Measurements from ENCODE around the gene ARID4B. TPM values are rescaled to one million over a fixed set of nuclear protein-coding genes. Genes with fewer than 3 reads are reported as not detected.
"Not testable (repeated sequence)": the region's sequence is repeated elsewhere in the genome, so short reads cannot be mapped to it uniquely, and the experiment has no call there.

Gene ARID4B
- total RNA-seq, 1 donor = 36.7 TPM

DNA sequence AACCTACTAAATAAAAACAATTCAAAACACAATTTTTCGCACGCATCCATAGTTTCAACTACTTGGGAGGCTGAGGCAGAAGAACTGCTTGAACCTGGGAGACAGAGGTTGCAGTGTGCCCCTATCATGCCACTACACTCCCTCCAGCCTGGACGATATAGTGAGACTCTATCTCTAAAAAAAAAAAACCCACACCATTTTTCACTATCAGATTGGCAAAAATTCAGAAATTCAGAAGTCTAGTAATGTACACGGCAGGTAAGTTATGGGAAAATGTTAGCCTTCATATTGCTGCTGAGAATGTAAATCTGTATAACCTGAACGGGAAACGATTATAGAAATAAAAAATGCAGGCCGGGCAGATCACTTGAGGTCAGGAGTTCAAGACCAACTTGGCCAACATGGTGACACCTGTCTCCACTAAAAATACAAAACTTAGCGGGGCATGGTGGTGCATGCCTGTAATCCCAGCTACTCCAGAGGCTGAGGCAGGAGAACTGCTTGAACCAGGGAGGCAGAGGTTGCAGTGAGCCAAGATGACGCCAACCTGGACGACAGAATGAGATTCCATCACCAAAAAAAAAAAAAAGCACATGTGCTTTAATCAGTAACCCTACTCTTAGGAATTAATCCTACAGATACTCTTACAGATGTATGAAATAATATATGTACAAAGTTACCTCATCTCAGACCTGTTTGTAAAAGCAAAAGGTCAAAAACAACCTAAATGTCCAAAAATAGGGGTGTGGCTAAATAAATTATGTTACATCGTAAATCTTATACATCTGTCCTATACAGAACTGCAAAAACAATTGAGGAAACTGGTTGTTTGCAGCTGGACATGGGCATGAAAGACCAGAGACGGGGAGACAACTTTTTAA, 37.9 kb downstream of the ARID4B start:
- TF ChIP-seq, protein P1, sequence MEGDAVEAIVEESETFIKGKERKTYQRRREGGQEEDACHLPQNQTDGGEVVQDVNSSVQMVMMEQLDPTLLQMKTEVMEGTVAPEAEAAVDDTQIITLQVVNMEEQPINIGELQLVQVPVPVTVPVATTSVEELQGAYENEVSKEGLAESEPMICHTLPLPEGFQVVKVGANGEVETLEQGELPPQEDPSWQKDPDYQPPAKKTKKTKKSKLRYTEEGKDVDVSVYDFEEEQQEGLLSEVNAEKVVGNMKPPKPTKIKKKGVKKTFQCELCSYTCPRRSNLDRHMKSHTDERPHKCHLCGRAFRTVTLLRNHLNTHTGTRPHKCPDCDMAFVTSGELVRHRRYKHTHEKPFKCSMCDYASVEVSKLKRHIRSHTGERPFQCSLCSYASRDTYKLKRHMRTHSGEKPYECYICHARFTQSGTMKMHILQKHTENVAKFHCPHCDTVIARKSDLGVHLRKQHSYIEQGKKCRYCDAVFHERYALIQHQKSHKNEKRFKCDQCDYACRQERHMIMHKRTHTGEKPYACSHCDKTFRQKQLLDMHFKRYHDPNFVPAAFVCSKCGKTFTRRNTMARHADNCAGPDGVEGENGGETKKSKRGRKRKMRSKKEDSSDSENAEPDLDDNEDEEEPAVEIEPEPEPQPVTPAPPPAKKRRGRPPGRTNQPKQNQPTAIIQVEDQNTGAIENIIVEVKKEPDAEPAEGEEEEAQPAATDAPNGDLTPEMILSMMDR (IDR thresholded peaks at IDR 0.05; ENCODE audit: insufficient read depth, low read length) = no peak
- H3K4me3 ChIP-seq (ENCODE audit: low read depth, low read length) = no peak overlapping the region
- DNase-seq (ENCODE audit: low read depth) = no peak

DNA sequence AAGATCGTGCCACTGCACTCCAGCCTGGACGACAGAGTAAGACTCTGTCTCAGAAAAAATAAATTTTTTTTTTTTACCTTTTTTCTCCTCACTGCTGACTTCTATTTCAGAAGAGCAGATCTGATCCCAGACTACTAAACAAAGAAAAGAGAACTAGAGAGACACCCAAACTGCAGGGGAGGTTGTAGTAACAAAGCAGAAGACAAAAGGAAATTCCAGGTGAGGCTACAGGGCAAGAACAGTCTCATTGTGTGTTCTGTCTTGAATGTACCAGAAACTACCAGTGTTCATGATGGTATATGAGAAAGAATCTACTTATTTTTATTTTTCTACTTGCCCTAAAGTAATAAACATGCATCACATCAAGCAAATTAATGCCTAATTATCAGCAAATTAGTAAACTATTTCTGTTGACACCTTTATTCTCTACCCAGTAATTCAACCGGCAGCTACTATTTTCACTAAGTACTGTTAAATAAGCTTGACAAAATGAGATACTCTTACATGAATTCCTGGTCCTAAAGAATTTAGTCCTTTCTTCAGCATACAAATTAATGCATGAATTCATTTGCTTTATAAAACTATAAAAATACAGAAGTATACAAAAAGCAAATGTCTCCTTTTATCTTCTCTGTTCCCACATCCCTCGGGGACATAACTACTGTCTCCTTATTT, 40.6 kb downstream of the ARID4B start:
- H3K4me3 ChIP-seq (ENCODE audit: low read depth, low read length) = no peak overlapping the region
- TF ChIP-seq, protein P1 (IDR thresholded peaks at IDR 0.05; ENCODE audit: insufficient read depth, low read length) = no peak
- DNase-seq (ENCODE audit: low read depth) = no peak

DNA sequence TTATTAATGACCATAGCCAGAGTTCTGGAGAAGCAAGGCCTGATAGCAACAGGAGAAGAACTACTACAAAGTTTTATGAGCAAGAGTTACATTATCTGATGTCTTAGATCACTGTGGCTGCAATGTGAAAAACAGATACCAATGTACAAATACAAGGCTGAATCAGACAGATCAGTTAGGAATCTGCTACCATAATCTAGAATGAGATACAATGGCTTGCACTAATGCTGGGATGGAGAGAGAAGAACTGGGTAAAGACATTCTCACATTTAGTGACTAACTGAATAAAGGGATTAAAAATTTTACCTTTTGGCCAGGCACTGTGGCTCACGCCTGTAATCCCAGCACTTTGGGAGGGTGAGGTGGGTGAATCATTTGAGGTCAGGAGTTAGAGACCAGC, 41.3 kb downstream of the ARID4B start:
- H3K4me3 ChIP-seq (ENCODE audit: low read depth, low read length) = no peak overlapping the region
- no peak for DNase-seq (ENCODE audit: low read depth)
- TF ChIP-seq, protein P1 (IDR thresholded peaks at IDR 0.05; ENCODE audit: insufficient read depth, low read length) = no peak

DNA sequence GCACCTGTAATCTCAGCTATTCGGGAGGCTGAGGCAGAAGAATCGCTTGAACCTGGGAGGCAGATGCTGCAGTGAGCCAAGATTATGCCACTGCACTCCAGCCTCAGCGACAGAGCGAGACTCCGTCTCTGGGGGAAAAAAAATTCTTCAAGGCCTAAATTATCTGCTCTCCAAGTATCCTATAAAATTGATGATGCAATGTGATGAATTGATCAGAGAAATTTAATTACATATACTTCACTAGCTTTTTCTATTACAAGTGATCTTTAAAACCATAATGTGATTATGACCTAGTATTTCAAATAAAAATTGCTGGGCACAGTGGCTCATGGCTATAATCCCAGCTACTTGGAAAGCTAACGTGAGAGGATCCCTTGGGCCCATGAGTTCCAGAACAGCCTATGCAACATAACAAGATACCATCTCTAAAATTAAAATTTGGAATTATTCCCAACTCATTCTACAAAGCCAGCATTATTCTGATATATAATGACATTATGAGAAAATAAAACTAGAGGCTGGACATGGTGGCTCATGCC, 43.7 kb downstream of the ARID4B start:
- H3K4me3 ChIP-seq (ENCODE audit: low read depth, low read length) = no peak overlapping the region
- DNase-seq (ENCODE audit: low read depth) = no peak
- TF ChIP-seq, protein P1 (IDR thresholded peaks at IDR 0.05; ENCODE audit: insufficient read depth, low read length) = no peak

DNA sequence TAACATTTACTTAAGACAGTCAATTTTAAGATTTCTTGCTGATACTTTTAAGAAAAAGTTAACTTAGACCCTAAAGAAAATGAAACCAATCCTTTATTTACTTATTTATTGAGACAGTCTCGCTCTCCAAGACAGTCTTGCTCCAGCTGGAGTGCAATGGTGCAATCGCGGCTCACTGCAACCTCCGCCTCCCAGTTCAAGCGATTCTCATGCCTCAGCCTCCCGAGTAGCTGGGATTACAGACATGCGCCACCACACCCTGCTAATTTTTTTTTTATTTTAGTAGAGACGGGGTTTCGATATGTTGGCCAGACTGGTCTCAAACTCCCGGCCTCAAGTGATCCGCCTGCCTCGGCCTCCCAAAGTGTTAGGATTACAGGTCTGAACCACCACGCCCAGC, 44.3 kb downstream of the ARID4B start:
- not testable (repeated sequence) for DNase-seq (ENCODE audit: low read depth); H3K4me3 ChIP-seq (ENCODE audit: low read depth, low read length)

DNA sequence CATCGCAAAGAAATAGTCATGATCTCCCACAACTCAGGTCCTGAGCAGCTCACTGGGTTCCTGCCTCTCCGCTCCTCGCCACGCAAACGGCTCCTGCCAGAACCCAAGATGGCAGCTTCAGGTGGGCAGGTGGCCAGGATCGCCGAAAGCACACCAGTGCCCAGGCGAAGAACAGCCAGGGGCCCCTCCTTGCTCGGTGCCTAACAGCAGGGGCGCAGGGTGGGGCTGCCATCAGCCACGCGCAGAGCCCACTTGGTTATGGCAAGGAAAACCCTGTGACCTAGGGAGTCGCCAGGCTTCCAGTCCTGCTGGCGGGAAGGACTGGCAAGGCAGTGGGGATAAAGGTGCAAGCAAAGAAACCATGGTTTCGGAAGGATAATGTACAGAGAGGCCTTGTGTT, 47.5 kb downstream of the ARID4B start:
- no peak for DNase-seq (ENCODE audit: low read depth)
- no peak overlapping the region for H3K4me3 ChIP-seq (ENCODE audit: low read depth, low read length)
- TF ChIP-seq, protein P1 (IDR thresholded peaks at IDR 0.05; ENCODE audit: insufficient read depth, low read length) = no peak

DNA sequence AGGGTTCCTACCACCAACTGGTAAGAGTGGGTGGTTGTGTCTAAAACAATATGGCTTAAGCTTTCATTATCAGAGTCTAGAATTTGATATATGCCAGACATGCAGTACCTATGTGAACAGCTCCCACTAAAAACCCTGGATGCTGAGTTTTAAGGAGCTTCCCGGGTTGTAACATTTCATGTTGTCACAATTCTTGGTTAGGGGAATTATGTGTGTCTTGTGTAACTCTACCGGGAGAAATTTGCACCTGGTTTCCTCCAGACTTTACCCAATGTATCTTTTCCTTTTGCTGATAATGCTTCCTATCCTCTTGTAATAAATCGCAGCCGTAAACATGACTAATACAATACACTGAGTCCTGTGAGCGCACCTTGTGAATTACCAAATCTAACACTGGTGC, 48.3 kb downstream of the ARID4B start:
- TF ChIP-seq, protein P1 (IDR thresholded peaks at IDR 0.05; ENCODE audit: insufficient read depth, low read length) = no peak

More for the DNA sequence above, 48.3 kb downstream of the ARID4B start:
- DNase-seq (ENCODE audit: low read depth) = no peak
- no peak overlapping the region for H3K4me3 ChIP-seq (ENCODE audit: low read depth, low read length)
